Hepatic stellate cell (primary cell): Measurements from ENCODE around the gene UNC5B.

Experiments
- DNase-seq: peaks from one replicate; pipeline ENCODE4 v3.0.0; 2011; ENCODE audit warnings: low spot score

Gene UNC5B

DNA sequence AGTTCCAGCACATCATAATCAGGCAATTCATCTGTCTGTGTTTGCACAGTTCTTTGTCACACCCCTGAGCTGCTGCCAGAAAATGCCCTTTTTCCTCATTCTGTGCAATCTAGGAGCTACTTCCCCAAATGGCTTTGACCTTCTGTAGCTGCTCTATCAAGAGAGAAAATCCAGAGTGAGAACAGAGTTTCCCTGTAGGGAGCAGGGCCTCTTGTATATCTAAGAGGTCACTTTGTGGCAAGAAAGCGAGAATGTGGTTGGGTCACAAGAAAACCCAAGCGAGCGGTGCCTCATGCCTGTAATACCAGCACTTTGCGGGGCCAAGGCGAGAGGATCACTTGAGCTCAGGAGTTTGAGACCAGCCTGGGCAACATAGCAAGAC, 131.0 kb downstream of the UNC5B start:
- no peak for DNase-seq

GRCh38 chr10:71344154-71344925, 132.0 kb downstream of the UNC5B start:
- no peak for DNase-seq

- no peak for DNase-seq
Observed at GRCh38 chr10:71344993-71345480, 132.7 kb downstream of the UNC5B start.

- DNase-seq: no peak
Observed at GRCh38 chr10:71345694-71346093, 133.3 kb downstream of the UNC5B start.

DNA sequence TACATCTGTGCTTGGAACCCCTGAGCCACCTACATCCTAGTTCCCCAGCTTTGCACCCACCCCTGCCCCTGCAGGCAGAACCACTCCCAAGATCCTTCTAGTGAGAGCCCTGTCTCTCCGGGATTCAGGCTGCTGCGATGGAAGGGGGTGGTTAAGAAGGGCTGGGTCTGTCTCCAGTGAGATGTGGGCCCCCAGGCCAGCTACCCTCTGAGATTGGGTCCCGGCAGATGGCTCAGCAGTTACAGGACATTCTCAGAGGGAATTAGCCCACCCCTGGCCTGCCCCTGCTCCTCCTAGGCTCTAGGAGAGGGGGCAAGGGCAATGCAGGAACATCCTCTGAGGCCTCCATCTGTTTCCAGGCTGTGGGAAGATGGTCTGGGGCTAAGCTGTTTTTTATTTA, 134.4 kb downstream of the UNC5B start:
- no peak for DNase-seq

GRCh38 chr10:71347587-71348395, 135.4 kb downstream of the UNC5B start:
- no peak for DNase-seq

GRCh38 chr10:71348850-71349249, 136.5 kb downstream of the UNC5B start:
- no peak for DNase-seq

DNA sequence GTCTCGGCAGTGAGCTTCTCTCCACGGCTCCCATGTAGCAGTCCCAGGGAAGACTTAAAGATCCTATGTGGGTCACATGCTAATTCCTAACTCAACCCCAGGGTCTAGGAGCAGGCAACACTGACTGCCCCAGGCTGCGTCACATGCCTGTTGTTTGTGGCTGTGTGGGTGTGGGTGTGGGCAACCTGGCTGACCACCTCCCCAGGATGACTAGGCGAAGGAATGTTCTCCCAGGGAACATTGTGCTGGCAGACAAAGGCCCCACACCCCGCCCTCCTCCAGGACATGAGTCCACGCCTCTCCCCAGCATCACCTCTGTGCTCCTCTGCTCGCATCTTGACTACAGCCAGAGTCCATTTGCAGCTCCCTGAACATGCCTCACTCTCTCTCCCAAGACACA, 137.0 kb downstream of the UNC5B start:
- no peak for DNase-seq

DNA sequence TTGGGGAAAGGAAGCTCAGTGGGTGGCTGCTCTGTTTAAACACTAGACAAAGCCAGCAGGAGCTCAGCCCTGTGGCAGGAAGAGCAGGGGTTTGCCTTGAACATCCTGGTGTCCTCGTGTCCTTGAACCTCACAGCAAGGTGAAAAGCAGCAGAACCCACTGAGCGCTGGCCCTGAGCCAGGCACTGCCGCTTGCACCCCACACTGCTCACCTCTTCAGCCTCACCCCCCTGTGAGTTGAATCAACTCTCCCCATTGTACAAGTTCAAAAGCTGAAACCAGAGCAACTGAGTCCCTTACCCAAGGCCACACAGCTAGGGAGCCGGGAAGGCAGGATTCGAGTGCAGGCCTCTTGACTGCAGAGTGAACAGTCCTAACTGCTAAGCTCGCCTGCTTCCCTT, 138.7 kb downstream of the UNC5B start:
- no peak for DNase-seq

GRCh38 chr10:71351628-71352319, 139.4 kb downstream of the UNC5B start:
- DNase-seq: no peak
